NCI-H1930 (cell line): ENCODE data around the gene NBEAL2.

ENCODE experiments used
- DNase-seq, 2 experiments: peaks; one replicate each; lab custom pipeline; 2025; lab: John Stamatoyannopoulos, UW

NBEAL2 gene

GRCh38 chr3:46943237-46944187, 36.0 kb upstream of the NBEAL2 start:
- no peak for DNase-seq

DNA sequence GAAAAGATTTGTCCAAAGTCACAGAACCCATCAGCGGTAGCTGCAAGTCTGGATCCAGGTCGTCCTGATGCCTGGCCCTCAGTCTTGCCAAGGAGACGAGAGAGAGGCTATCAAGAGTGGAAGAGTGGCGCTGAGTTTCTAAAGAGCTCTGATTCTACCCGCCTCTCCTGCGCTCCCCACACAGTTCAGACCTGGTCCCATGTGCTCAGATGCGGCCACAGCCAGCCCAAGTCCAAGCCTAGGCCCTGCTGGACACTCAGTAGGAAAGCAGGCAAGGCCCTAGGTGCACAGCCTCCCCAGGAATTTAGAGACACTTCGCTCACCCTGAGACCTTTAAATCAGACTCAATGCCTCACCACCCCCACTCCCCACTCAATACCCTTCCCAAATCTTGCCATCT, 35.3 kb upstream of the NBEAL2 start:
- DNase-seq, result no peak

DNA sequence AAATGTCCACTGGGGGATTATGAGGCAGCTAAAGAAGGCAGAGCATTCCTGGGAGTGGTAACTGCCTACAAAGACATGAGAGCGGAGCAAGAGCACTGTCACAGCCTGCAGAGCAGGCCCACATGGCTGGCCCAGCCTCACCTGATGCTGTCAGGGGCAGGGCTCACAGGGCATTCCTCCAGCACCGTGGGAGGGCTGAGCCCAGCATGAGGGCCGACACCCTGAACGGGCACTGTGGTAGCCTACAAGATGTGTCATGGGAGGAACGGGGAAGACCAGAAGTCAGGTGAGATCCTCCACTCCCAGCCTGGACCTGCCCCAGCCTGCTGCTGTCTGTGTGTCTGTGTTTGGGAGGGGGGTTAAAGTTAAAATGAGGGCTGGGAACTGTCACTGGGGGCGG, 33.0 kb upstream of the NBEAL2 start:
- no peak for DNase-seq

DNA sequence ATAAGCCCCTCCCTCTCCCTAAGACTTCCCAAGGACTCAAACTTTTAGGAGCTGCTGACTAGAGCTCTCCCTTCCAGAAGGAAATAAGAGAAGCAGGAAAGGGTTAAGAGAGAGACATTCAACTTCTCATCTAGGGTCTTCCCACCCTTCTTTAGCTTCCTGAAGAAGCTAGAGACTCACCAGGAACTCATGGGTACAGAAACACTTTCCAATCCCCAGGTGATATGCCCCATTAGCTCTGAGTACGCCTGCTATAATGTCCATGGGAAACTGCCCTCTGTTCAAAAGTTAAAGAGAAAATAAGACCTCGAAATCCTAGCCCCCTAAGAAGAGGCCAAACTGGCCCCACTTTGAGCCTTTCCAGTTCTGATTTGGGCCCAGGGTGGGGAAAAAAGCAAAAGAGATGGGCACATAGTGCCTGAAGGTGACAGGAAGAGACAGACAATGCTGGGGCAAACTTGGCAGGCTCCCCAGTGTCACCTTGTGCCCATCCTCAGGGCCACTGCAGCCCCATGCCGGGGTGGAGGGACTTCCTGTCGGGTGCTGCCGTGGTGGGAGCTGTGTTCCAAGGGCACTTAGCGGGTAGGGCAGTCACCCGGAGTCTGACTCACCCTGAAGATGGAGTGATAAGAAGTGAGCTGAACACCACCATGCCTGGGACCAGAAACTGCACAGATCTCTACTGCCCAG, 32.5 kb upstream of the NBEAL2 start:
- no peak for DNase-seq

DNA sequence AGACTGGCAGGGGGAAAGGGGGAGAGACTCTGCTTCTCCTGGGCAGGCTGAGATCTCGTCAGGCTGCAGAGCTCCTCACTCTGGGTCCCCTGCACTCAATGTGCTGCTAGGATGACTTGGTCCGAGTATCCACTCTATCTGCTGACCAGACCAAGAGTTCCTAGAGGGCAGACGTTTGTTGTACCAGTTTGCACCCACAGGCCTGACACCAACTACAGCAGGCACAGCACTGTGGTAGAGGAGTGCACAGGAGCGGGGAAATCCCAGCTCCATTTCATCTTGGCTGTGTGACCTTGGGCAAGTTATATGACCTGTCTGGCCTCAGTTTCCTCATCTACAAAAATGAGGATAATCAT, 31.9 kb upstream of the NBEAL2 start:
- no peak for DNase-seq

- no peak for DNase-seq
Observed at GRCh38 chr3:46947981-46948791, 31.3 kb upstream of the NBEAL2 start.

- DNase-seq, result no peak
Observed at GRCh38 chr3:46948830-46949671, 30.4 kb upstream of the NBEAL2 start.

DNA sequence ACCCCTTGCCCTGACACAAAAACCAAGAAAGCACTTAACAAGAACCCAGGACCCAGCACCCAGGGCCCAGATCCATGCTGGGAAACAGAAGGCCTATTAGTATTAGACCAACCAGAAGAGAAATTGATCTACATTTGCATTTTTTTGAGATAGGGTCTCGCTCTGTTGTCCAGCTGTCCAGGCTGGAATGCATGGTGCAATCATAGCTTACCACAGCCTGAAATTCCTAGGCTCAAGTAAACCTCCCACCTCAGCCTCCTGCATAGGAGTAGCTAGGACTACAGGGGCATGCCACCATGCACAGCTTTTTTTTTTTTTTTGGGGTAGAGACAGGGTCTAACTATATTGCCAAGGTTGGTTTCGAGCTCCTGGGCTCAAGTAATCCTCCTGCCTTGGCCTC, 29.3 kb upstream of the NBEAL2 start:
- no peak for DNase-seq

- no peak for DNase-seq
Observed at GRCh38 chr3:46950650-46951241, 28.7 kb upstream of the NBEAL2 start.

DNA sequence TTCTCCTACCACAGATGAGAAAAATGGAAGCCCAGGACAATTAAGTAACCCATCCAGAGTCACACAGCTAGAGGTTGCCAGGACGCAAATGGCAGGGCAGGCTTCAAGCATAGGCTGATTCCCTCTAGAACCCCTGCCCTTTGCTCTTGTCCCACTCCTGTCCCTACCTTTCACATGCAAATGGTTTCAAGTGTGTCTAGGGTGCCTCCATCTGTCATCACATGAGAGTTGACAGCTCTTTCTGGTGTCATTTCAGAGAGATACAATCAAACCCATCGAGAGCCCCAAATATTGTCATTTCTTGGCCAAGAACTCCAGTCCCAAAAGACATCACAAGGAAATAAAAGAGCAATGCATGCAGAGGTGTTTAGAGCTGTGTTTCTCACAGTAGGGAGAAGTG, 26.7 kb upstream of the NBEAL2 start:
- no peak for DNase-seq

DNA sequence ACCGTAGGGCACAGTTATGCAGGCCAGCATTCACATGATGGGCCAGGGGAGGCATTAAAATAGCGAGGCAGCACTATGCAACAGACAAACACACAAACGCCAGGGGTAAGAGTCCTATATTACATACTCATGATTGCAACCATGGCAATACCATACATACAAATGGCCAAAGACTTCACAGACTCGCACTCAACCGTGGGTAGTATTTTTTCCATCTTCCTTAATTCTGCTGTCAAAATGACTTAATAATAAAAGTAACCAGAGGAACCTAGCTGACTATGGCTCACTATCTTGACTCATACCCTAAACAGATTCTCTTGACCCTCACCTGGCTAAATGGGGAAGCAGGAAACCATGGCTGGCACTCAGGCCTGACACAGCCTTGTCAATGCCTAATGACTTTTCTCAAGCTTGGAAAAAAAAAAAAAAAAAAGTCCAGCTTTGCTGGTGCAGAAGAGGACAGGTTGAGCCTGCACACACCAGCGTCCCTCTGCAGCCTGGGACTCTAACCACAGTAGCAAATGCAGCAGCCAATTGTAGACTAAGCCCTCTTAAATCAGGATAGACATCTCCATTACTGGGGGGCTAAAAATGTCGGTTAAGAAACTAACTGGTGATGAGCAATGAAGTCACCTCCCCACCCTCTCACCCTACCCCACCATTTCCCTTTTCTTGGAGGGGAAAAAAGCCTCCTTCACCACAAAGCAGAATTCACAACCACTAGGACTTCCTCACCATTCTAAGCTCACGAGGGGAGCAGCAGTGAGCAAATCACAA, 26.0 kb upstream of the NBEAL2 start:
- DNase-seq, result no peak

DNA sequence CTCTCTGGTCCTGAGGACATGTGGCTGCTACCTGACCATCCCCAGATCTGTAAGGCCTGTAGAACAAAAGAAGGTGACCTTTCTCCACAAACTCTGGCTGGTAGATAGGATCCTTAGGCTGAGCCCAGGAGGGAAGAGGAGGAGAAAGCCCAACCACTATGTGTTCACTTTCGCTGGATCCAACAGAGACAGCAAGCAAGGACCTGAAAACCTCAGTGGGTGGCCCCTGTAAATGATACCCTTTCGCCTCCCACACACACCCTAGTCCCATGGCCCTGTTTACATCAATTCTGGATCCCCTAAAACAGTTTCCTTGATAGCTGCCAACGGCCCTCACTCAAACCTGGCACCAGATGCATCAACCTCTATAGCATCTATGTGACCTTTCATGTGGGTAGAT, 25.3 kb upstream of the NBEAL2 start:
- DNase-seq, result no peak

DNA sequence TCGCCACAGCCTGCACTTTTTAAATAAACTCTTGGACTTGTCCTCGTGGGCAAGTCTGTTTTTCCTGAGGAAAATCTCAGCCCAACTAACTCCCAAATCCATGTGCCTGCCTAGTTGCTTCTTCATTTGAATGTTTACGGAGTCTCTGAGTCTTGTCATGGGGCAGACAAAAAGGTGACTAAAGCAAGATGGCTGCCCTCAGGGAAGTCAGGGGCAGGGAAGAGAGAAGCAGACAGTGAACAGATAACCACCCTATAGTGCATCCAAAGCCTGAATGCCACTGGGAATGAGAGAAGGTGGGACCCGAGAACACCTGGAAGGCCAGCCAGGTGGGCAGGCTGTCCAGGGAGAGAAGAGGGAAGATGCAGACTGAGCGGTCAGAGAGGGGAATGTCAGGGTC, 24.3 kb upstream of the NBEAL2 start:
- DNase-seq, result no peak

DNA sequence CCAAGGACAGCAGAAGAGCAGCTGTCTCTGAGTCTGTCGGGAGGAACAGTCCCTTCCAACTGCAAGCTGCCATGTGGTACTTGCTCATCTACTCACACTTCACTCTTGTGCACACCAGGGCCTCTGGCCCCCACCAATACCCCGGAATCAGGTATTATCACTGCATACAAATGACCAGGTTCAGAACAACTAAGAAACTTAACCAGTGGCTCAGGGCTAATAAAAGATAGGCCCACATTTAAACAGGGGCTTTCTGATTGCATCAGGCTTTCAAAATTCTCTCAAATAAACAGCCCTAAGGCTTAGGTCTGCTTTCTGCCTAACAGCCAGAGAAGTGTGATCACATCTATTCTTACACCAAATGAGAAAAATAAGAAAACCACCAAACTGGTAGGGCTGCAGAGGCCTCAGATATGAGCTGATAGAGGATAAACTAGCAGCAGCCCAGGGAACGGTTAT, 23.6 kb upstream of the NBEAL2 start:
- DNase-seq, result no peak

GRCh38 chr3:46957092-46957820, 22.2 kb upstream of the NBEAL2 start:
- DNase-seq, result no peak

DNA sequence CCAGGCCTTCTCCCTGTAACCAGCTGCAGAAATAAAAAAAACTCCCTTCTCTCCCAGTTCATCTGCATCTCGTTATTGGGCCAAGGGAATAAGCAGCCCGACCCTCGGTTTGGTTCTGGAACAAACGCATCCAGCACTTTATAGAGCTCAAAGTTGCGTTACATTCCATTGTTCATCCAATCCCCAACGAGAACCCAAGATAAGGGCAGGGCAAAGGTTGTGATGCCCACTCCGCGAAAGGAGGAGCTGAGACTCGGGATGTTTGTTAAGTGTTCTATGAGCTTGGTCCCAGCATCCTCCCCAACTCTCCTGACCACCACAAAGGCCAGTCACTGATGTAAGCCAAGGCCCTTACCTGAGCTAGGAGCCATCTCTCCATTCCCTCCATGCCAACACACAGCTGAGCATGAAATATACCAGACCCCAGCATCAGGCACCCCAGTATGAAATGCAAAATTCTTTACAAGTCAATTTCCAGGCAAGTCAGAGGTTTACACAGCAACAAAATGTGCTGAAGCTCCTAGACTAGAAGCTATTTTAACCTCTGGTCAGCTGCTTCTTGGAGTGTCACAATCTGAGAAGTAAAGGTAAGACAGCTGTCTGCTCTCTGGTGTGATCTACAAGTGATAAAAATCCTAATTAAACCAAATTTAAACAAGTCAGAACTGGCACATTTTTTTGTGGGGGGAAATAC, 20.9 kb upstream of the NBEAL2 start:
- DNase-seq, result no peak

DNA sequence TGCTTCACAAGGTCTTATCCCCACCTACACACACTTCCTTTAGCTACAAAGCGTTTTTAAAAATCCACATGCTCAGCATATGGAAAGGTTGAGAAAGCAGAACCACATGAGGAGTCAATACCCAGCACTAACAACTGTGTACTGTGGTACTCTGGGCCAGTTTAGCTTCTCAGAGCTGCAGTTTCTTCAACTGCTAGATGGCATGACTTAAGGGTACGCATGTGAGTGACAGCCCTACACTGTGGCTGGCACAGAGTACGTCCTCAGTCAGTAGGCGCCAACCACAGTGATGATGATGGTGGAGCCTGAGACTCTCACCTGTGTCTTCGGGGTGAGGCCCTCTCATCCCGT, 20.3 kb upstream of the NBEAL2 start:
- no peak for DNase-seq

DNA sequence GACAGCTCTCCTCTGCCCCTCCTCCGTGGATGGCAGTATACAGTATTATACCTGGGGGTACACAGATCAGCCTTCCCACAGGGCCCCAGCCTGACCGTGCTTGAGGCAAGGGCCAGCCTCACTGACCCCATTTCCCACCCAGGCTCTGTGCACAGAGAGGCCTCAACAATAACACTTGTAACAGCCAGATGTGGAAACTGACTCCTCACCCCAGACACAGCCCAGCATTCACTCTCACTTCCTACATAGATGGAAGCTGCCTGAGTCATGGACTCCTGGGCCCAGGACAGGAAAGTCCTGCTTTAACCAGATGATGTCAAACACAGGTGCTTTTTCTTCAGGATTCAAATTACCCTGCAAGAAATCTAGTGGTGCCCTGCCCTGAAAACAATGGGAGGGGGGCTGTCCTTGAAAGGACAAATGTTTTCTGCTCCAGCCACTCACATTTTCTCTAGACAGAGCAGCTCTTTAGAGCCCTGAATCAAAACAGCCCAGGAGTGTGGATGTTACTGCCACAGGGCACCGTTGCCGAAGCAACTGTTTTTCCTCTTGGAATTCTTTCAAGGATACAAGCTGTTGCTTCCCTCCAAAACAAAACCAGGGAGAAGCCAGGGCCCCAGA, 19.3 kb upstream of the NBEAL2 start:
- no peak for DNase-seq

GRCh38 chr3:46960835-46961234, 18.6 kb upstream of the NBEAL2 start:
- no peak for DNase-seq
